OCI-LY1 (cell line): ENCODE measurements around the gene CAMTA2.

ENCODE experiments used
- CTCF ChIP-seq: fragments of 200-600 bp; sonication (generic), shearing (Covaris generic); IDR thresholded peaks from 2 replicates; pipeline ENCODE4 v1.5.1; 2017; ENCODE audit warnings: mild to moderate bottlenecking, antibody characterized with exemption, low read length, moderate library complexity, mixed read lengths
- EZH2 ChIP-seq: fragments of 200-600 bp; sonication (generic), shearing (Covaris generic); IDR thresholded peaks from 2 replicates; pipeline ENCODE4 v1.8.0; 2017; ENCODE audit warnings: borderline replicate concordance, mixed run types, mild to moderate bottlenecking, antibody characterized with exemption, low read length, moderate library complexity, mixed read lengths

DNA sequence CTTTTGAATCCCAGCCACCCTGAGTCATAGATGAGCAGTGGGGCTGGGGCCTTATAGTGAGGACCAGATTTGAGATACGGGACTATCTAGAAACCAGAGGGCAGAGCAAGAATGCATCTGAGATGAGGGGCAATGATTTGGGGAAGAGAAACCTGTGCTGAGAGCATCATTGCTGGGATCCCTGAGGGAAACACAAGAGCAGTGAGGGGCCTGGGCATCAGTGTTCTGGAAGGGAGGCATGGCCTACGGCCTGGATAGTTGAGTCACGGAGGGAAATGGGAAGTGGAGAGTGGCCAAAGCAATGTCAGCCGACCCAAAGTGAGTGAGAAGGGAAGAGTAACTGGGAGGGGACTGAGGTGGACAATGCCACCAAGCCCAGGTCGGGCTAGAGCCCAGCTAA is 5.2 kb downstream of the CAMTA2 start:
- no peak for TF ChIP-seq EZH2
- TF ChIP-seq CTCF = no peak
